Stimulated activated CD4-positive, alpha-beta T cell treated with anti-CD3 and anti-CD28 coated beads, TNF-alpha, amount 100 ng/mL, for 24 hours (primary cell): ENCODE data around the gene RNU7-1.
A peak's percentile ranks its signal among the peaks of the same experiment; 100 is the strongest.

Experiments used
- DNase-seq, 3 experiments: peaks; one replicate each; pipeline ENCODE4 v3.0.0-alpha.2; 2020; ENCODE audit warnings: low read depth in 3 of 3

Gene RNU7-1

GRCh38 chr12:6937481-6938352, 5.9 kb upstream of the RNU7-1 start:
- DNase-seq = peak; percentile 88 to 91 (median 91)

- no peak for DNase-seq
Observed at GRCh38 chr12:6938353-6939190, 5.0 kb upstream of the RNU7-1 start.

GRCh38 chr12:6939191-6939540, 4.5 kb upstream of the RNU7-1 start:
- DNase-seq = no peak

GRCh38 chr12:6941267-6941666, 2.3 kb upstream of the RNU7-1 start:
- no peak for DNase-seq

- DNase-seq = no peak
Observed at GRCh38 chr12:6941782-6942181, 1.8 kb upstream of the RNU7-1 start.

GRCh38 chr12:6942331-6942665, 1.3 kb upstream of the RNU7-1 start:
- no peak for DNase-seq

GRCh38 chr12:6943389-6943721, 261 bp upstream of the RNU7-1 start:
- peak in 2 of 3 experiments; percentile 66 to 71 for DNase-seq

GRCh38 chr12:6944381-6945186, 968 bp downstream of the RNU7-1 start:
- DNase-seq = peak; percentile 80 to 90 (median 80)

- no peak for DNase-seq
Observed at GRCh38 chr12:6945613-6946012, 2.0 kb downstream of the RNU7-1 start.

- DNase-seq = peak in 1 of 3 experiments; percentile 76
Observed at GRCh38 chr12:6946033-6946919, 2.7 kb downstream of the RNU7-1 start.

- no peak for DNase-seq
Observed at GRCh38 chr12:6946920-6947374, 3.3 kb downstream of the RNU7-1 start.

- no peak for DNase-seq
Observed at GRCh38 chr12:6947615-6948014, 4.0 kb downstream of the RNU7-1 start.

- DNase-seq = no peak
Observed at GRCh38 chr12:6948873-6949594, 5.4 kb downstream of the RNU7-1 start.

GRCh38 chr12:6950401-6950801, 6.8 kb downstream of the RNU7-1 start:
- DNase-seq = no peak

- DNase-seq = peak in 1 of 3 experiments; percentile 72
Observed at GRCh38 chr12:6950811-6951540, 7.4 kb downstream of the RNU7-1 start, which contains the start of gene PTPN6. PTPN6 (plus strand) TSS chr12:6951356; CDS start chr12:6951513, 157 bp downstream.

GRCh38 chr12:6951551-6952120, 8.0 kb downstream of the RNU7-1 start:
- no peak for DNase-seq

- no peak for DNase-seq
Observed at GRCh38 chr12:6952121-6952862, 8.7 kb downstream of the RNU7-1 start.

GRCh38 chr12:6952863-6953441, 9.3 kb downstream of the RNU7-1 start:
- no peak for DNase-seq
